Activated T-helper 2 cell treated with anti-CD3 and anti-CD28 coated beads, Interferon-gamma antibody, Interleukin-2, Interleukin-4, amounts not matched to agents 10 μg/mL and 5 μg/mL and 100 μg/mL, durations not matched to agents 14 hours and 24 hours and 36 hours (primary cell): ENCODE results near the gene BDNF. TPM values are rescaled to one million over a fixed set of nuclear protein-coding genes. Genes with fewer than 3 reads are reported as not detected.
"Not testable (repeated sequence)": the region's sequence is repeated elsewhere in the genome, so short reads cannot be mapped to it uniquely, and the experiment has no call there.

Experiments used
- DNase-seq: peaks from one replicate; pipeline ENCODE4 v3.0.0; 2021; ENCODE audit warnings: low spot score
- H3K27ac Mint-ChIP-seq: one replicate; pipeline ENCODE4 v1.8.0; 2021; ENCODE audit warnings: mixed read lengths
- H3K27me3 Mint-ChIP-seq: one replicate; pipeline ENCODE4 v1.8.0; 2021; ENCODE audit warnings: low read depth, mixed read lengths
- H3K36me3 Mint-ChIP-seq: one replicate; pipeline ENCODE4 v1.8.0; 2021; ENCODE audit warnings: low read depth, mixed read lengths
- H3K4me1 Mint-ChIP-seq: one replicate; pipeline ENCODE4 v1.8.0; 2021; ENCODE audit warnings: low read depth, mixed read lengths
- H3K4me3 Mint-ChIP-seq: one replicate; pipeline ENCODE4 v1.8.0; 2021; ENCODE audit warnings: low read depth, mild to moderate bottlenecking, moderate library complexity, mixed read lengths
- H3K9me3 Mint-ChIP-seq: one replicate; pipeline ENCODE4 v1.8.0; 2021; ENCODE audit warnings: mixed read lengths
- intact Hi-C: fragments of 100-400 bp; cut with micrococcal nuclease; formaldehyde crosslinking; loops from one replicate; pipeline ENCODE4 v1.15.1; 2023
- total RNA-seq: library from RNA; stranded (reverse); gene quantifications from 2 replicates; pipeline ENCODE4 v1.2.3, GENCODE V29; 2022

The BDNF gene
- total RNA-seq, 1 donor from 2014 or later = not detected

- H3K27ac Mint-ChIP-seq = no peak overlapping the region
- no peak for DNase-seq
- H3K9me3 Mint-ChIP-seq = no peaks in the 10 kb centered on the region
- H3K4me3 Mint-ChIP-seq = no peak overlapping the region
- no peaks in the 10 kb centered on the region for H3K36me3 Mint-ChIP-seq
- H3K4me1 Mint-ChIP-seq = no peaks in the 10 kb centered on the region
- intact Hi-C loops = no loop called here
- H3K27me3 Mint-ChIP-seq = no peaks in the 10 kb centered on the region
Observed at GRCh38 chr11:27679136-27680015, 20.9 kb downstream of the BDNF start.

DNA sequence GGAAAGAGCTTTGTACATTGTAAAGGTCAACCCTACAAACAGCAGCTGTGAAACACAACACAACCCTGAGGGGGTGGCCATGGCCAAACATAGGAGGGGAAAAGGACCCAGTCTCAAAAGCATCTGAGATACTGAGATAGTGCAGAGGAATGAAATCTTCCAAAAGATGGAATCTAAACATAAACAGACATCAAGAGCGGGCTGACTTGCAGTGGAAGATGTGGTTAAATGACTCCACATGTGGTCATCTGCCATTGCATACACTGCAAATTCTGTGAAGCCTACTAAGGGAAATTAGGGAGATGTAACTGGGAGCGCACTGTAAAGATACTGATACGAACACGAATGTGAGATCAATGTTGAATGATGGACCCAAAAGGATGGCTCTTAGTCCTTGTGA lies 22.0 kb downstream of the BDNF start:
- Mint-ChIP-seq H3K27ac (no peak overlapping the region), H3K9me3 (no peaks in the 10 kb centered on the region), H3K27me3 (no peaks in the 10 kb centered on the region), H3K4me3 (no peak overlapping the region), H3K4me1 (no peaks in the 10 kb centered on the region), H3K36me3 (no peaks in the 10 kb centered on the region)
- DNase-seq = no peak
- intact Hi-C loops = no loop called here

GRCh38 chr11:27677108-27677507 lies 23.1 kb downstream of the BDNF start:
- no peak overlapping the region for H3K4me3 Mint-ChIP-seq
- no peaks in the 10 kb centered on the region for H3K9me3 Mint-ChIP-seq
- intact Hi-C loops = no loop called here
- no peaks in the 10 kb centered on the region for H3K27me3 Mint-ChIP-seq
- H3K4me1 Mint-ChIP-seq = no peaks in the 10 kb centered on the region
- H3K36me3 Mint-ChIP-seq = no peaks in the 10 kb centered on the region
- H3K27ac Mint-ChIP-seq = no peak overlapping the region
- DNase-seq = no peak

- no peaks in the 10 kb centered on the region for H3K36me3 Mint-ChIP-seq
- no peaks in the 10 kb centered on the region for H3K4me1 Mint-ChIP-seq
- H3K9me3 Mint-ChIP-seq = no peaks in the 10 kb centered on the region
- H3K27ac Mint-ChIP-seq = no peak overlapping the region
- no peak overlapping the region for H3K4me3 Mint-ChIP-seq
- no peak for DNase-seq
- intact Hi-C loops = no loop called here
- no peaks in the 10 kb centered on the region for H3K27me3 Mint-ChIP-seq
Observed at GRCh38 chr11:27673979-27674663, 26.1 kb downstream of the BDNF start.

DNA sequence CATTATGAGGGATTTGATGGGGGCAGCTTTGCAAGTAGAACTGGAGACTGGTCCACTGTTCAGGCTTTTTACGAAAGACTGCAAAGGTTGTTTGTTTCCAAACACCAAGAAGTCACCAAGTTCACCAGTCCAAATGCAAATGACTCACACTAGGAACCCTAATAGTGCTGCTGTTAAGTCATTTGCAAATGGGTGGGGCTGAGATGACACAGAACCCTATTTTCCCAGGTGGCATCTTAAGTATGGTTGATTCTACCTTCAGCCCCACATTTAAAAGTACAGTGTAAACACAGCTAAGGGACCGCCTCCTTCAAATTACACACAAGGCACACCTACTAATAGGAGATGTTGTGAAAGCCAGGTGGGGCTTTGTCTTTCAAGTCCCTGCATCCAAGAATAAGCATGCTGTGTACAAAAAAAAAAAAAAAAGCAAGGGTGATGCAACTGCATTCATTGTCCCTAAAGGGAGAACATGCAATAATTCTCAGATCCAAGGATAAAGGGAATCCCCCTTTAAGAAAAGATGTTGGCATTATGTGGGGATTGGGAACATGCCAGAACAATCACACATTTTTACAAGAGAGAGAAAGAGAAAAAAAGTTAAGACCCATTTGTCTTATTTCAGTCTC lies 27.3 kb downstream of the BDNF start:
- Mint-ChIP-seq H3K4me3 (no peak overlapping the region), H3K27me3 (no peaks in the 10 kb centered on the region), H3K9me3 (no peaks in the 10 kb centered on the region), H3K4me1 (no peaks in the 10 kb centered on the region), H3K27ac (no peak overlapping the region), H3K36me3 (no peaks in the 10 kb centered on the region)
- intact Hi-C loops = no loop called here
- DNase-seq = no peak

- H3K4me1 Mint-ChIP-seq, H3K36me3 Mint-ChIP-seq, intact Hi-C loops, DNase-seq, H3K27me3 Mint-ChIP-seq, H3K9me3 Mint-ChIP-seq, H3K4me3 Mint-ChIP-seq, H3K27ac Mint-ChIP-seq: not testable (repeated sequence)
Observed at GRCh38 chr11:27665508-27666101, 34.6 kb downstream of the BDNF start.

GRCh38 chr11:27663326-27663725 lies 36.9 kb downstream of the BDNF start:
- Mint-ChIP-seq H3K36me3 (no peaks in the 10 kb centered on the region), H3K9me3 (no peaks in the 10 kb centered on the region), H3K4me1 (no peaks in the 10 kb centered on the region), H3K27me3 (no peaks in the 10 kb centered on the region), H3K4me3 (no peak overlapping the region), H3K27ac (no peak overlapping the region)
- no peak for DNase-seq
- intact Hi-C loops = no loop called here

DNA sequence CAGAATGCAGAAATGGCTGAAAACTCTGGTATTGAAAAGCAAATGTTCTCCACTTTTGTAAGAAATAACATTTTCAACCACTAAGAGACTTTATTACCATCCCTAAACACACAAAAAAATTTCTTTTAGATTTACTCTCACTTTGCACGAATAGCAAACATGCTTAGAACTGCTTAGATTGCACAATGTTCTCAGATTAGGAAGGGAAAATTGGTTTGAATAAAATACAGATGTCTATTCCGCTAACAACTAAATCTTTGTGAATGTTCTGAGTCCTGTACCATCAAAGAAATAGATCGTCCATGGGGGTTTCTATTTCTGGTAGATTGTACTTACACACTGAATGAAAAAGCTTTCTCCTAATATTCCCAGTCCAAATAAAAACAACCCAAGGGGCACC lies 40.1 kb downstream of the BDNF start:
- no peaks in the 10 kb centered on the region for H3K27me3 Mint-ChIP-seq
- H3K27ac Mint-ChIP-seq = no peak overlapping the region
- H3K9me3 Mint-ChIP-seq = no peaks in the 10 kb centered on the region
- no peak for DNase-seq
- no peaks in the 10 kb centered on the region for H3K4me1 Mint-ChIP-seq
- no peak overlapping the region for H3K4me3 Mint-ChIP-seq
- no peaks in the 10 kb centered on the region for H3K36me3 Mint-ChIP-seq
- intact Hi-C loops = no loop called here

- Mint-ChIP-seq H3K36me3 (no peaks in the 10 kb centered on the region), H3K4me1 (no peaks in the 10 kb centered on the region), H3K9me3 (no peaks in the 10 kb centered on the region), H3K27ac (no peak overlapping the region), H3K4me3 (no peak overlapping the region), H3K27me3 (no peaks in the 10 kb centered on the region)
- intact Hi-C loops = no loop called here
- no peak for DNase-seq
Observed at GRCh38 chr11:27658535-27659236, 41.6 kb downstream of the BDNF start.

DNA sequence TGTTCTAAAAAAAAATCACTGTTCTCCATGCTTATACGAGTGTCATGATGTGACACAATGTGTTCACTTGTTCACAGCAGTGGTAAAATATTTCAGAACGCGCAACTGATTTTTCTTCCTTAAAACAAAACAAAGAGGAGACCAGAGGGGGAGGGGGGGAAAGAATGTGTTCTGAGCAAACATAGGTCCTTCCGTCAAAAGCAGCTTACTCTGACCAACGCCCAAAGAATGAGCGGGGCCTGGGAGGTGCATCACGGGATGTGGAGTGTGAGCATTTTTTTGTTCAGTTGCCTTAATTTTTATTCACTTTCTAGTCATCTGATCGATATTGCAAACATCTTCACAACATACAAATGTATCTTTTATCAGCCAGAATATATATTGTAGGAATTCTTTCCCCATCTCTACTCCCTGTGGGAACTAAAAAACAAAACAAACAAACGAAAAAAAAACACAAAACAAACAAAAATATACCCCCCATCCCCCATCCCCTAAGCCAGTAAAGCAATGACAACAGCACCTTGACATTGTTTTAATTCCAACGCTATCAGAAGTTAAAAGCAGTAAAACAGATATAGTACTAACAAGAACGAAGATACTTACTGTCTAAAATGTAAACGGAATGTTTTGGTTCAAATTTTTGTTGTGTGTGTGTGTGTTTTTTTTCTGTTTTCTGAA lies 43.3 kb downstream of the BDNF start:
- intact Hi-C loops = no loop called here
- Mint-ChIP-seq H3K27ac (no peak overlapping the region), H3K4me3 (no peak overlapping the region), H3K4me1 (no peaks in the 10 kb centered on the region), H3K36me3 (no peaks in the 10 kb centered on the region), H3K9me3 (no peaks in the 10 kb centered on the region), H3K27me3 (no peaks in the 10 kb centered on the region)
- no peak for DNase-seq

DNA sequence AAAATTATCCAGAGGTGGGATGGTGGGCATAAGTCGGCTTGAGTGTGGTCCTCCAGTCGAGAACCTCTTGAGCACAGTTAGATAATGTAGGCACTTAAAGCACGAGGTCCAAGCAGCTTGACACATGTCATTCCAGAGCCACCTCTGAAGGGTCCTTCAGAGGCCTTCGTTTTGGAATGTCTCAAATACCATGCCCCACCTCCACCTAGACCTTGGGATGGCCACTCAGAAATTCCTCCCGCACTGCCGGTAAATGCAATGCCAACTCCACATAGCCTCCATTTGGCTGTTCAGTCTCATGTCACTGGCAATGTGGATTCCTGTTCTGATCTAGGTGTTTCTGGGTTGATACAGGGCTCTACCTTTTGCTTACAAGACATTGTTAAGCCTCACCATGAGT lies 43.9 kb downstream of the BDNF start:
- no peaks in the 10 kb centered on the region for H3K36me3 Mint-ChIP-seq
- intact Hi-C loops = no loop called here
- no peak for DNase-seq
- H3K27me3 Mint-ChIP-seq = no peaks in the 10 kb centered on the region
- no peak overlapping the region for H3K27ac Mint-ChIP-seq
- no peak overlapping the region for H3K4me3 Mint-ChIP-seq
- H3K9me3 Mint-ChIP-seq = no peaks in the 10 kb centered on the region
- no peaks in the 10 kb centered on the region for H3K4me1 Mint-ChIP-seq
